ENCODE measurements around the gene PALM.

PALM gene

GRCh38 chr19:750640-751423 is 42.1 kb downstream of the PALM start, which contains the start of gene MISP:
Gene MISP (plus strand): TSS chr19:751112. CDS start chr19:756947, 5,835 bp downstream.
- DNase-seq = no peak

DNA sequence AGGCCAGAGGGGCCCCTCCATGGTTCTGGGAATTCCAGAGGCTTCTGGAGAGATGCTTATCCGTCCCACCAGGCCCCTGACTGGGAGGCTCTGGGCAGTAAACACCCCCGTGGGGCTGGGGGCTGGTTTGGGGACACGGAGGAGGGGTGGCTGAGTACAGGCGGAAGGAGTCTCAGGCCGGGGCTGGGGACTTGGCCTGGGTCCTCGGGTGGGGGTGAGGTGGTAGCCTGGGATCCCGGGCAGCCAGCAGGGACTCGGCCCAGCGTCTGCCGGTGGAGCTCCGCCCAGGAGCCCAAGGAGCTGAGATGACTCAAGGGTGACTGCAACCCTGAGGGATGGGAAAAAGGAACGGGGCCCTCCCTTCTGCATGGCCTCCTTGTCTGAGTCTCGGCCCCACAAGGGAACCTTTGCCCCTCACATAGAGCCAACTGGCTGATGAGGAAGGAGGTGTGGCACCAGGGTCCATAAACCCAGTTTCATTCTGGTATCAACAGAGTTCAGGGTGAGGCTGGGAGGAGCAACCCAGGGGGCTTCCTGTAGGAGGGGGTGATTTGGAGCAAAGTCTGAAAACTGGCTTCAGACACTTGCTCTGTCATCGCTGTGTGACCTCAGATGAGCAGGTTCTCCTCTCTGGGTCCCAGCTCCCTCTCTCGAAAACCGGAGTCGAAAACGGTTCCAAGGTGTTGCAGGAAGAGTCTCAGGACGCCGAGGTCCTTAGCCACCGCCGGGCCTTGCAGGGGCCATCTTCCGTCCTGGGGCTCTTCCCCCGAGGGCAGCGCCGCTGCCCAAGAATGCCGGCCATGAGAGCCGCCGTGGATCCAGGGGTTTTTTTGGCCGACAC is 43.0 kb downstream of the PALM start:
- DNase-seq = no peak

DNA sequence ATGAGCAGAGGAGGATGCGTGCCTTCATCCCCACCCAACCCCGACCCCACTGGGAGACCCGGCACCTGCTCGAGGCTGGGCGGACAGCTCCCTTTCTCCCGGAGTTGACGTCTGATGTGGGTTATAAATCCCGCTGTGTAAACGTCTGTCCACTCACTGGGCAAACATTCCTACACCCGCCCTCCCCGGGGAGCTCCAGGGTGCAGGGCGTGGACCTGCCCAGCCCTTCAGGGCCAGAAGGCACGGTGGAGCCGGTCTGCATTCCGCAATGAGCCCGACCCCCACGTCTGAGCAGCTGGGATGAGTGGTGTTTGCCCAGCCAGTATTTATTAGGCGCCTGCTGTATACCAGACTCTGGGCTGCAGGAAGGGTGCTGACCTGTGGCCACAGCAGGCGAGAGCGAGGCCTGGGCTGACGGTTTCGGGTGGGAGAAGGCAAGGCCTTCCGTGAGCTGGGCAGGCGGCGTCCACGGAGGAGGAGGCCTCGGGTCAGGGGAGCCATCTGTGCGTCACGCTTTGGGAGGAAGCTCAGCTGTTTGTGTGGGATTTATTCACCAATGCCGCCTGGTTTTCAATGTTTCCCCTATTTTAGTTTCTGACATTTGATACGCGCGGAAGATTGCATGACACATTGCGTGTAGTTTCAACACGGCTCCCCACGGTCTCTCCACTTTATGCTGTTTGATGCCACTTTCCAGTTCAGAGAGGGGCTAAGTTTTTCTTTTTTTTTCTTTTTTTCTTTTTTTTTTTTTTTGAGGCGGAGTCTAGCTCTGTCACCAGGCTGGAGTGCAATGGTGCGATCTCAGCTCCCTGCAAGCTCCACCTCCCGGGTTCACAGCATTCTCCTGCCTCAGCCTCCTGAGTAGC is 44.1 kb downstream of the PALM start:
- DNase-seq = no peak

DNA sequence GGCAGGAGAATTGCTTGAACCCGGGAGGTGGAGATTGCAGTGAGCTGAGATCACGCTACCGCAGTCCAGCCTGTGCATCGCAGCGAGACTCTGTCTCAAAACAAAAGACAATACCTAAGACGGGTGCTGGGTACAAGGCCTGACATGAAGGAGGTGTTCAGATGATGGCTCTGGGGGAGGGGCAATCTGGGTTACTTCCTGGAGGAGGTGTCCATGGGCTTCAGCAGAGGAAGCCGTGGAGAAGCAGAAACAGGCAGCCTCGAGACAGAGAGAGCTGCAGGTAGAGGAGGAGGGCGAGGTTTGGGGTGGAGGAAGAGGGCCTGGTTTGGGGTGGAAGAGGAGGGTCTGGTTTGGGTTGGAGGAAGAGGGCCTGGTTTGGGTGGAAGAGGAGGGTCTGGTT is 45.8 kb downstream of the PALM start:
- DNase-seq = no peak

DNA sequence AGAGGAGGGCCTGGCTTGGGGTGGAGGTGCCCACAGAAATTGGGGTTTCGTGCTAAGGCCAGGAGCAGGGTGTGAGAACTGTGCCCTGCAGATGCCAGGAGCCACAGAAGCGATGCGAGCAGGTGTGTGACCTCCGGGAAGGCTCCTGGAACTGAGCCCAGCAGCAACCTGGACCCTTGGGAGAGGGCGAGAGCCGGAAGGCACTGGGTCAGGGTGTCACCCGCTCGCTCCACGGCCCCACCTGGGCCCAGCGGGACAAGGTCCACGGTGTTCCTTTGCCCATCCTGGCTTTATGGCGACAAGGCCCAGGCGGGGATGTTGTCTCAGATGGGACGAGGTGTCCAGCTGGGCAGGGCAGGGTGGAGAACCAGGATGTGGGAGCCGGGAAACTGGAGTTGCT is 46.3 kb downstream of the PALM start:
- DNase-seq = no peak

GRCh38 chr19:756236-756635 is 47.5 kb downstream of the PALM start:
- no peak for DNase-seq

- no peak for DNase-seq
Measured at GRCh38 chr19:756821-757688, 48.3 kb downstream of the PALM start.

GRCh38 chr19:757811-758668 is 49.3 kb downstream of the PALM start:
- DNase-seq = no peak

DNA sequence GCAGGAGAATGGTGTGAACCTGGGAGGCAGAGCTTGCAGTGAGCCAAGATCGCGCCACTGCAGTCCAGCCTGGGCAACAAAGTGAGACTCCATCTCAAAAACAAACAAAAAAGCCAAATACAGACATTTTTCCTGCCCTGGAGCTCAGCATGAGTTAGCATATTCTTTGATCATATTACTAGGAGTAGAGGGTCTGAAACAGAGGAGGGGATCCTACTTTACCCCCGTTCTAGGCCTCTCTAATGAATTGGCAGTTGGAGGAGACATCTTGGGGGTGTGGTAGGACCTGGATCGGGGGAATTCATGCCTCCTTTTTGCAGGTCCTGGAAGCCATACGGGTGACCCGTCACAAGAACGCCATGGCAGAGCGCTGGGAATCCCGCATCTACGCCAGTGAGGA is 54.4 kb downstream of the PALM start:
- DNase-seq = no peak

GRCh38 chr19:763869-764268 is 55.1 kb downstream of the PALM start:
- DNase-seq = no peak

- DNase-seq = no peak
Measured at GRCh38 chr19:764301-764700, 55.6 kb downstream of the PALM start.

DNA sequence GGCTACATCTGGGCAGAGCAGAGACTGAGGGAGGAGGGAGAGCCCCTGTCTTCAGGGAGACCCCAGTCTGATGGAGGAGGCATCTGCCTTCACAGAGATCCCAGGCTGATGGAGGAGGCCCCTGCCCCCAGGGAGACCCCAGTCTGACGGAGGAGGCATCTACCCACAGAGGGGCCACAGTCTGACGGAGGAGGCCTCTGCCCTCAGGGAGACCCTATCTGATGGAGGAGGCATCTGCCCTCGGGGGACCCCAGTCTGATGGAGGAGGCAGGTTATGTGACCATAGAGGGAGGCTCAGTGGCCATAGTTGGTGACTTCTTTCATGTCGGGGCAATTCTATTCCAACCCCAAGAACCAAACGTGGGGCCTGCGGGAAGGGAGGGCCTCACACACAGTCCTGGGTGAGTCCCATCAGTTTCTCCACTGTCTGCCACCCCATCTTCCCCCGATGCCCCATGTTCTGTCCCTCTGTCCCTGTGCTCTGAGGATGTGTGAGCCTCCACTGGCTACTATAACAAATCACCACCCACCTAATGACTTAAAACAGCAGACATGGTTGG is 56.5 kb downstream of the PALM start:
- DNase-seq = no peak

- DNase-seq = no peak
Measured at GRCh38 chr19:768424-768823, 59.7 kb downstream of the PALM start.

DNA sequence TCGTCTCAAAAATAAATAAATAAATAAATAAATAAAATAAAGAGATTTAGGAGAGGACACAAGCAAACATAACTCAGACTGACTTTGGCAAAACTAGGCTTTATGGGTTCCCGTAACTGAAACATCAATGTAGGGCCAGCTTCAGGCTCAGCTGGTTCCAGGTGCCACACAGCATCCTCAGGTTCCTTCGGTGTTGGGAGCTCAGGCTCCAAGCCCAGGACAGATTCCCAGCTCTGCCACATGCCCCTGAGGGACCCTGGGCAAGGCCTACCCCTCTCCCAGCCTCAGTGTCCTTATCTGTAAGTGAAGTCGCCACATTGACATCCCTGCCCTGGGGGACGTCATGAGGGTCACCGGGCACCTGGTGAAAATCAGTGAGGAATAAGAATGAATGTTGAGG is 60.9 kb downstream of the PALM start:
- no peak for DNase-seq

DNA sequence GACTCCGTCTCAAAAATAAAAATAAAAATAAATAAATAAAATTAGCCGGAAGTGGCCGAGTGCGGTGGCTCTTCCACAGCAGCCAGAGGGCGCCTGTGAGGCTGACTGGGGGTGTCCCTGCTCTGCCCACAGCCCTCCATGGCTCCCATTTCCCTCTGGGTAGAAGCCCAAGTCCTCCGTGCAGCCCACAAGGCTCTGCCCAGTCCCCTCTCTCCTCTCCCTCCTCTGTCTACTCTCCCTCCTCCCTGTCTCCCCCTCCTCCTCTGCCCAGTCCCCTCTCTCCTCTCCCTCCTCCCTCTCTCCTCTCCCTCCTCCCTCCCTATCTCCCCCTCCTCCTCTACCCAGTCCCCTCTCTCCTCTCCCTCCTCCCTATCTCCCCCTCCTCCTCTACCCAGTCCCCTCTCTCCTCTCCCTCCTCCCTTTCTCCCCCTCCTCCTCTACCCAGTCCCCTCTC is 62.6 kb downstream of the PALM start:
- no peak for DNase-seq

GRCh38 chr19:772063-772462 is 63.3 kb downstream of the PALM start:
- no peak for DNase-seq

GRCh38 chr19:772730-773436 is 64.1 kb downstream of the PALM start:
- DNase-seq = no peak

DNA sequence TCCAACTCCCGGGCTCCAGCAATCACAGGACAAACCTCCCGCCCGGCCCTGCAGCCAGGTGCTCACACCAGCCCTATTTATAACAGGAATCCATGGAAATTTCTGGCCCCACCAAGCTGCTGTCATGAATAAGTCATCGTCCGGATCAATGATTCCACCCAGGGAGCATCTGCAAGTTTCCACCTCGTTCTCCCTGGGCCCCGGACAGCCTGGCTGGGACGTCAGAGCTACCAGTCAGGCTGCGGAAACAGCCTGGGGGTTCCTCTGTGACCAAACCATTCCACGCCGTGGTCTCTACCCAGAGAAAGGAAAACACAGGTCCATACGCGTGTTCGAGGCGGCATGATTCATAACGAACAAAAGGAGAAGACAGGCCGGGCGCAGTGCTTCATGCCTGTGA is 67.8 kb downstream of the PALM start:
- DNase-seq = no peak
